HCT116 (cell line): ENCODE results near the gene POLR3H. TPM values are rescaled to one million over a fixed set of nuclear protein-coding genes. Genes with fewer than 3 reads are reported as not detected.

Experiments used
- ATAC-seq: fragments of 200-7000 bp; cut with Tn5 transposase; 2 replicates; pipeline ENCODE4 v1.9.1; 2020; ENCODE audit warnings: mild to moderate bottlenecking, moderate library complexity
- BruUV-seq: library from RNA; stranded (reverse); fragments of 400-500 nt; replicated peaks from 2 replicates; lab custom pipeline; 2021; lab: Mats Ljungman, UMichigan
- CTCF ChIA-PET: fragments of 300-600 bp; sonication (Branson Sonifier 250); formaldehyde crosslinking; loops from one replicate; lab custom pipeline; 2021; ENCODE audit warnings: antibody characterized with exemption; lab: Charles Lee
- POLR2A ChIA-PET: fragments of 300-600, 350-600 bp; sonication (Branson Sonifier 250); formaldehyde crosslinking; loops from one replicate; lab custom pipeline; 2021; ENCODE audit warnings: antibody characterized with exemption; lab: Charles Lee
- RAD21 ChIA-PET, 2 experiments: fragments of 300-600 bp; sonication (Branson Sonifier 250); formaldehyde crosslinking; loops; one replicate each; lab custom pipeline; 2023; ENCODE audit warnings: low total read pairs in 2 of 2; ENCODE audit not compliant: uncharacterized antibody in 2 of 2, unreplicated experiment in 2 of 2, low non-redundant PET in 1 of 2; lab: Charles Lee
- DNase-seq: peaks from one replicate; pipeline ENCODE4 v3.0.0-alpha.2; 2010; ENCODE audit warnings: low read depth, low spot score
- H2AFZ ChIP-seq: fragments of 200-600 bp; shearing (Covaris generic), sonication (generic); 2 replicates; pipeline ENCODE4 v1.6.1; 2017; ENCODE audit warnings: low read depth, mixed run types, mixed read lengths, antibody characterized with exemption, low read length; ENCODE audit not compliant: poor library complexity, severe bottlenecking
- H3K27ac ChIP-seq: 2 replicates; pipeline ENCODE4 v1.5.1; 2012; ENCODE audit warnings: low read depth, low read length
- H3K27me3 ChIP-seq: fragments of 200-600 bp; sonication (generic); 2 replicates; pipeline ENCODE4 v1.6.1; 2016; ENCODE audit warnings: mixed run types, low read length, mixed read lengths; ENCODE audit not compliant: insufficient read depth
- H3K36me3 ChIP-seq, 2 experiments: fragments of 200-500 bp in 1 of 2; fragments of 200-600 bp in 1 of 2; sonication (Bioruptor generic) in 1 of 2; sonication (generic) in 1 of 2; 2 replicates each; pipeline versions ENCODE4 v1.5.1 to v1.6.1; 2014 to 2016; ENCODE audit warnings: low read length in 2 of 2, inconsistent platforms in 1 of 2, mixed read lengths in 1 of 2, mixed run types in 1 of 2; ENCODE audit not compliant: insufficient read depth in 2 of 2, control insufficient read depth in 1 of 2
- H3K4me1 ChIP-seq, 2 experiments: fragments of 200-600 bp in 1 of 2; sonication (generic) in 1 of 2; 2 replicates each; pipeline versions ENCODE4 v1.5.1 to v1.6.1; 2012 to 2017; ENCODE audit warnings: low read length in 2 of 2, inconsistent platforms in 1 of 2, mild to moderate bottlenecking in 1 of 2, mixed read lengths in 1 of 2, mixed run types in 1 of 2, moderate library complexity in 1 of 2; ENCODE audit not compliant: insufficient read depth in 2 of 2, control insufficient read depth in 1 of 2
- H3K4me2 ChIP-seq: fragments of 200-600 bp; sonication (generic); 2 replicates; pipeline ENCODE4 v1.6.1; 2017; ENCODE audit warnings: mixed run types, low read length, mixed read lengths
- H3K4me3 ChIP-seq, 2 experiments: fragments of 200-600 bp in 1 of 2; sonication (generic) in 1 of 2; replicated peaks in 1 of 2; 2 replicates each; pipeline ENCODE4 v1.5.1; 2011 to 2016; ENCODE audit warnings: low read length in 2 of 2, control low read depth in 1 of 2, low read depth in 1 of 2, mild to moderate bottlenecking in 1 of 2, mixed read lengths in 1 of 2, mixed run types in 1 of 2
- H3K79me2 ChIP-seq: fragments of 200-600 bp; sonication (generic); 2 replicates; pipeline ENCODE4 v1.6.1; 2017; ENCODE audit warnings: mild to moderate bottlenecking, mixed run types, low read length, moderate library complexity, mixed read lengths; ENCODE audit not compliant: insufficient read depth
- H3K9ac ChIP-seq: fragments of 200-600 bp; sonication (generic); 2 replicates; pipeline ENCODE4 v1.6.1; 2016; ENCODE audit warnings: low read length, mixed read lengths
- H3K9me2 ChIP-seq: fragments of 200-600 bp; sonication (generic), shearing (Covaris generic); 2 replicates; pipeline ENCODE4 v1.6.1; 2017; ENCODE audit warnings: mixed run types, mild to moderate bottlenecking, moderate library complexity; ENCODE audit not compliant: insufficient read depth
- H3K9me3 ChIP-seq, 2 experiments: fragments of 200-500 bp in 1 of 2; fragments of 200-600 bp in 1 of 2; sonication (Bioruptor generic) in 1 of 2; sonication (generic) in 1 of 2; 2 replicates each; pipeline ENCODE4 v1.6.1; 2014 to 2017; ENCODE audit warnings: low read length in 2 of 2, mixed read lengths in 2 of 2, inconsistent platforms in 1 of 2, low read depth in 1 of 2, mild to moderate bottlenecking in 1 of 2, mixed run types in 1 of 2, moderate library complexity in 1 of 2; ENCODE audit not compliant: control insufficient read depth in 1 of 2, insufficient read depth in 1 of 2
- H4K20me1 ChIP-seq: fragments of 200-600 bp; sonication (generic), shearing (Covaris generic); 2 replicates; pipeline ENCODE4 v1.6.1; 2017; ENCODE audit warnings: mixed run types, mild to moderate bottlenecking, moderate library complexity; ENCODE audit not compliant: insufficient read depth
- ATF3 ChIP-seq: IDR thresholded peaks from 2 replicates; pipeline ENCODE4 v1.6.1; 2012
- CTCF ChIP-seq, 3 experiments: fragments of 200-600 bp in 1 of 3; sonication (generic) in 1 of 3; IDR thresholded peaks in 2 of 3; conservative IDR thresholded peaks in 1 of 3; 2 replicates each; pipeline ENCODE4 v1.5.1; 2012 to 2017; ENCODE audit warnings: low read depth in 2 of 3, low read length in 2 of 3, antibody characterized with exemption in 1 of 3, borderline replicate concordance in 1 of 3, control low read depth in 1 of 3, mild to moderate bottlenecking in 1 of 3, mixed read lengths in 1 of 3, mixed run types in 1 of 3, moderate library complexity in 1 of 3; ENCODE audit not compliant: insufficient read depth in 1 of 3
- ELF1 ChIP-seq: IDR thresholded peaks from 2 replicates; pipeline ENCODE4 v1.6.1; 2012; ENCODE audit warnings: low read depth, borderline replicate concordance
- EZH2 ChIP-seq: fragments of 200-600 bp; sonication (generic); IDR thresholded peaks from 2 replicates; pipeline ENCODE4 v1.6.1; 2017; ENCODE audit warnings: antibody characterized with exemption, mixed run types
- EZH2phosphoT487 ChIP-seq: fragments of 200-600 bp; IDR thresholded peaks from 2 replicates; pipeline ENCODE4 v1.6.1; 2018; ENCODE audit warnings: antibody characterized with exemption, borderline replicate concordance
- JUND ChIP-seq: IDR thresholded peaks from 2 replicates; pipeline ENCODE4 v1.6.1; 2012
- MAX ChIP-seq: IDR thresholded peaks from 2 replicates; pipeline ENCODE4 v1.6.1; 2012
- POLR2A ChIP-seq: IDR thresholded peaks from 2 replicates; pipeline ENCODE4 v1.7.0; 2011; ENCODE audit warnings: borderline replicate concordance; ENCODE audit not compliant: insufficient read depth, insufficient read length; ENCODE audit errors: extremely low read depth
- RAD21 ChIP-seq: IDR thresholded peaks from 2 replicates; pipeline ENCODE4 v1.6.1; 2012; ENCODE audit warnings: low read depth, mild to moderate bottlenecking
- SP1 ChIP-seq: IDR thresholded peaks from 2 replicates; pipeline ENCODE4 v1.6.1; 2012; ENCODE audit warnings: low read depth
- SRF ChIP-seq: IDR thresholded peaks from 2 replicates; pipeline ENCODE4 v1.6.1; 2012; ENCODE audit warnings: low read depth
- TCF7L2 ChIP-seq: IDR thresholded peaks from 2 replicates; pipeline ENCODE4 v1.7.0; 2011; ENCODE audit warnings: borderline replicate concordance, inconsistent platforms; ENCODE audit not compliant: insufficient read depth, insufficient read length; ENCODE audit errors: extremely low read depth
- YY1 ChIP-seq: IDR thresholded peaks from 2 replicates; pipeline ENCODE4 v1.6.1; 2011; ENCODE audit warnings: low read length, low read depth, moderate library complexity, mild to moderate bottlenecking; ENCODE audit not compliant: insufficient replicate concordance; ENCODE audit errors: extremely low read depth
- ZFX ChIP-seq: fragments of 450-650 bp; IDR thresholded peaks from 2 replicates; pipeline ENCODE4 v1.6.1; 2017
- ZNF274 ChIP-seq: fragments of 200-500 bp; sonication (Bioruptor generic); IDR thresholded peaks from 2 replicates; pipeline ENCODE4 v1.6.1; 2014; ENCODE audit warnings: mild to moderate bottlenecking, low read depth, low read length, inconsistent platforms
- intact Hi-C: fragments of 100-400 bp; cut with micrococcal nuclease; formaldehyde crosslinking; loops from 2 replicates; pipeline ENCODE4 v1.10.0; 2022
- total RNA-seq: library from RNA; stranded (reverse); gene quantifications from one replicate; pipeline ENCODE4 v1.2.1, GENCODE V29; 2021; ENCODE audit not compliant: unreplicated experiment

POLR3H gene
- total RNA-seq, 1 experiment from 2014 or later, result 62.1 TPM

- H3K27me3 ChIP-seq, result no peaks in the 10 kb centered on the region
- no peak overlapping the region for H3K4me2 ChIP-seq
- no peak overlapping the region for H3K4me3 ChIP-seq
- no peak overlapping the region for H3K27ac ChIP-seq
- no peaks in the 10 kb centered on the region for H3K9me2 ChIP-seq
- ChIA-PET RAD21 (no interaction called here), CTCF (no interaction called here), POLR2A (interaction anchor here (0.6 kb wide), 1 partner anchor 158 kb away, joined by 6 read pairs; no protein-coding TSS in a partner anchor)
- BruUV-seq, result no TSS peak
- peaks cover 24 to 38% of the 10 kb centered on the region in 2 experiments for H3K36me3 ChIP-seq
- H2AFZ ChIP-seq, result no peak overlapping the region
- peaks cover 87% of the 10 kb centered on the region for H3K79me2 ChIP-seq
- H3K9me3 ChIP-seq, result no peaks in the 10 kb centered on the region
- no peak for ATAC-seq
- no peak for TF ChIP-seq ELF1
- no peak for TF ChIP-seq EZH2phosphoT487
- TF ChIP-seq TCF7L2, result no peak
- TF ChIP-seq JUND, result no peak
- no peak for TF ChIP-seq ATF3
- TF ChIP-seq MAX, result no peak
- no peak for TF ChIP-seq SRF
- no peak for TF ChIP-seq YY1
- TF ChIP-seq CTCF (IDR thresholded peaks at IDR 0.05 in 2 of 3, conservative IDR thresholded peaks at IDR 0.05 in 1 of 3; ENCODE audit: borderline replicate concordance in 1 of 3, insufficient read depth in 1 of 3, low read depth in 2 of 3, low read length in 2 of 3), result no peak
- TF ChIP-seq RAD21, result no peak
- TF ChIP-seq EZH2, result no peak
- TF ChIP-seq ZFX, result no peak
- TF ChIP-seq SP1, result no peak
- no peak for TF ChIP-seq POLR2A
- no peak for TF ChIP-seq ZNF274
- peaks cover 6% of the 10 kb centered on the region; the same call in 1 of the 2 replicates for H4K20me1 ChIP-seq
- intact Hi-C loops, result no loop called here
- DNase-seq, result no peak
- H3K4me1 ChIP-seq, result peaks cover 8 to 12% of the 10 kb centered on the region in 2 experiments
- H3K9ac ChIP-seq, result no peak overlapping the region
Observed at GRCh38 chr22:41539146-41540005, 4.9 kb downstream of the POLR3H start.
